Measurements from ENCODE around the gene OSGIN1. TPM values are rescaled to one million over a fixed set of nuclear protein-coding genes. Genes with fewer than 3 reads are reported as not detected.

The OSGIN1 gene
- total and polyA plus RNA-seq, 2 donors from 2014 or later, result 6.3 to 14.5 TPM

GRCh38 chr16:83911290-83911689, 41.8 kb upstream of the OSGIN1 start:
- Histone ChIP-seq H3K36me3 (ENCODE audit: control insufficient read depth in 2 of 3, insufficient read depth in 3 of 3, low read length in 3 of 3) (peaks cover 2 to 56% (median 38%) of the 10 kb centered on the region in 3 donors), H3K4me3 (ENCODE audit: low read length in 3 of 3) (no peak overlapping the region), H3K4me1 (ENCODE audit: control insufficient read depth in 2 of 3, insufficient read depth in 2 of 3, low read depth in 1 of 3, low read length in 3 of 3) (no peaks in the 10 kb centered on the region), H3K9me3 (ENCODE audit: control insufficient read depth in 2 of 3, insufficient read depth in 1 of 3, low read length in 3 of 3) (no peaks in the 10 kb centered on the region), H3K9ac (ENCODE audit: low read length in 3 of 3) (no peak overlapping the region), H3K27ac (ENCODE audit: low read depth in 2 of 2, low read length in 2 of 2) (no peak overlapping the region), H3K27me3 (ENCODE audit: control insufficient read depth, insufficient read depth, low read length) (no peaks in the 10 kb centered on the region)
- intact Hi-C loops (cut with DNase I), result no loop called here
- TF ChIP-seq CTCF (IDR thresholded peaks at IDR 0.05; ENCODE audit: borderline replicate concordance, extremely low read depth, insufficient read depth), result no peak
- FAIRE-seq (no peak), DNase-seq (no peak)

- H3K9me3 ChIP-seq (ENCODE audit: control insufficient read depth in 2 of 3, insufficient read depth in 1 of 3, low read length in 3 of 3), result no peaks in the 10 kb centered on the region
- H3K27me3 ChIP-seq (ENCODE audit: control insufficient read depth, insufficient read depth, low read length), result no peaks in the 10 kb centered on the region
- intact Hi-C loops (cut with DNase I), result no loop called here
- H3K4me1 ChIP-seq (ENCODE audit: control insufficient read depth in 2 of 3, insufficient read depth in 2 of 3, low read depth in 1 of 3, low read length in 3 of 3), result no peaks in the 10 kb centered on the region
- FAIRE-seq (no peak), DNase-seq (peak in 2 of 5 donors; percentile 39 to 47)
- no peak overlapping the region for H3K9ac ChIP-seq (ENCODE audit: low read length in 3 of 3)
- H3K27ac ChIP-seq (ENCODE audit: low read depth in 2 of 2, low read length in 2 of 2), result no peak overlapping the region
- no peak for TF ChIP-seq CTCF (IDR thresholded peaks at IDR 0.05; ENCODE audit: borderline replicate concordance, extremely low read depth, insufficient read depth)
- peaks cover 2 to 49% (median 39%) of the 10 kb centered on the region in 3 donors for H3K36me3 ChIP-seq (ENCODE audit: control insufficient read depth in 2 of 3, insufficient read depth in 3 of 3, low read length in 3 of 3)
- H3K4me3 ChIP-seq (ENCODE audit: low read length in 3 of 3), result no peak overlapping the region
These were observed 40.4 kb upstream of the OSGIN1 start for GRCh38 chr16:83912519-83913244.

- Histone ChIP-seq H3K36me3 (ENCODE audit: control insufficient read depth in 2 of 3, insufficient read depth in 3 of 3, low read length in 3 of 3) (peaks cover 4 to 48% (median 43%) of the 10 kb centered on the region in 3 donors), H3K27me3 (ENCODE audit: control insufficient read depth, insufficient read depth, low read length) (no peaks in the 10 kb centered on the region), H3K27ac (ENCODE audit: low read depth in 2 of 2, low read length in 2 of 2) (no peak overlapping the region), H3K4me1 (ENCODE audit: control insufficient read depth in 2 of 3, insufficient read depth in 2 of 3, low read depth in 1 of 3, low read length in 3 of 3) (no peaks in the 10 kb centered on the region), H3K4me3 (ENCODE audit: low read length in 3 of 3) (no peak overlapping the region), H3K9ac (ENCODE audit: low read length in 3 of 3) (no peak overlapping the region), H3K9me3 (ENCODE audit: control insufficient read depth in 2 of 3, insufficient read depth in 1 of 3, low read length in 3 of 3) (peaks cover 0 to under 1% (median 0%) of the 10 kb centered on the region in 3 donors)
- intact Hi-C loops (cut with DNase I), result no loop called here
- FAIRE-seq, result no peak
- DNase-seq, result peak in 1 of 5 donors; percentile 29
- TF ChIP-seq CTCF (IDR thresholded peaks at IDR 0.05; ENCODE audit: borderline replicate concordance, extremely low read depth, insufficient read depth), result no peak
These were observed 39.8 kb upstream of the OSGIN1 start for GRCh38 chr16:83913245-83913633.

Measured in kidney (tissue), 14 donors.